HepG2 (cell line): Measurements from ENCODE around the gene TNFAIP8L2.

ENCODE experiments used
- PAWR ChIP-seq: sonication (generic); formaldehyde crosslinking; IDR thresholded peaks from 2 replicates; pipeline ENCODE4 v1.4.0; 2020; ENCODE audit warnings: missing genetic modification reagents, mild to moderate bottlenecking, borderline replicate concordance
- POLR2AphosphoS5 ChIP-seq: IDR thresholded peaks from 2 replicates; pipeline ENCODE4 v1.6.1; 2012; ENCODE audit warnings: low read depth, low read length
- TBP ChIP-seq: sonication (generic); formaldehyde crosslinking; IDR thresholded peaks from 2 replicates; pipeline ENCODE4 v1.5.0; 2020; ENCODE audit warnings: missing genetic modification reagents
- ZNF629 ChIP-seq: sonication (generic); formaldehyde crosslinking; conservative IDR thresholded peaks from 2 replicates; pipeline ENCODE4 v1.5.0; 2020; ENCODE audit warnings: missing genetic modification reagents

DNA sequence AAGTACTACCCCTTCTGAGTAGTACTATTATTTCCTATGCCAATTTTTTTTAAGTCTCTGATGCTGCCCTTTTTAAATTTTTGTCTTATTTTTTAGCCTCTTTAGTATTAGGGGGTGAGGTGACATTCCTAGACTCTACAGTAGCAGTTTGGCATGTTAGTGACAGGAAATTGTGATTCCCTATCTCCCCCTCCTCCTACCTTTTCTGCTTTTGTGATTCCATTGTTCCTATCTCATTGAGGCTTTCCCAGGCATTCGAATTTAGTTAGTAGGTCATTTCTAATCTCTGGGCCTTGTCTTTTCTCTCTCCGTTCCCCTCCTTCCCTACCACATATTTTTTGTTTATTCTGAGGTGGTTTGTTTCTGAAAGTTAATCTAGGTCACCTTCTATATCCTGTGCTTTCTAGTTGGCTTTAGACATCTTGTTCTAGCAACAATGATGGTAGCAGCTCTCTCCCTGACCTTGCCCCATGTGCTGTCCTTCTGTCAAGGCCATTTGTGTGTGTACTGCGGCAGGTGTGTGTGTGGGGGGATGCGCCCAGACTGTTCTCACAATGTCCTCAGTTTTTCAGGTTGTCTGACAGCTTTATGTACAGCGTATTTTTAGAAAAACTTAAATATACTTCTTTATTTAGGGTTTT lies 31.6 kb upstream of the TNFAIP8L2 start:
- TF ChIP-seq ZNF629 (CRISPR knock-in tag) (no peak), POLR2AphosphoS5 (no peak), TBP (CRISPR knock-in tag) (no peak), PAWR (no peak)
